GM18909 (cell line): ENCODE results near the gene CA12.

Source experiments
- ATAC-seq: cut with Tn5 transposase; IDR thresholded peaks from one replicate; pipeline ENCODE4 v1.9.1; 2021; ENCODE audit warnings: mild to moderate bottlenecking; ENCODE audit not compliant: unreplicated experiment, poor library complexity

CA12 gene

DNA sequence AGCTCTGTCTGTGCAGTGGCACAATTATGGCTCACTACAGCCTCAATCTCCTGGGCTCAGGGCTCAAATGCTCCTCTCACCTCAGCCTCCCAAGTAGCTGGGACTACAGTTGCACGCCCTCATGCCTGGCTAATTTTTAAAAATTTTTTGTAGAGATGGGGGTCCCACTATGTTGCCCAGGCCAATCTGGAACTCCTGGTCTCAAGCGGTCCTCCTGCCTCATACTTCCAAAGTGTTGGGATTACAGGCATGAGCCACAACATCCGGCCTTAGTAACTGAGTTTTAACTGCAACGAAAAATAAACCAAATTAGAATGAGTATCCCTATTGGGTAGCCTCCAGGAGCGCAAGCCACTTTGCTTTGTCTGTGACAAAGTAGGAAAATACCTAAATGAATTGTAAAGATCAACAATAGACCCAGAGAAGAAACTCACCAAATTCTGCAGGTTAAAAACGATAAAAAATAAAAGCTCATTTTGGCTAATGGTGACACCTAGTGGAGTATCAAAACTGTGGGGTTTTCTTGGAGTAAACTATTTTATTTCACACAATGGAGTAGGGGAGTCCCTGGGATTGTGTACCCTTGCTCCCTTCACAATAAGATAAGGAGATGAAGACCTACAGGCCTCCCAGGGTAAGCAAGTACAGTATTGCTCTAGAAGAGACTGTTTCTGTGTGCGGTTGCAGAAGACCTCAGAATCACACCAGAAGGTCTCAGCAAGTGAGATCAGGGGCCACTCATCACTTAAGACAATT, 21.0 kb upstream of the CA12 start:
- no peak for ATAC-seq

DNA sequence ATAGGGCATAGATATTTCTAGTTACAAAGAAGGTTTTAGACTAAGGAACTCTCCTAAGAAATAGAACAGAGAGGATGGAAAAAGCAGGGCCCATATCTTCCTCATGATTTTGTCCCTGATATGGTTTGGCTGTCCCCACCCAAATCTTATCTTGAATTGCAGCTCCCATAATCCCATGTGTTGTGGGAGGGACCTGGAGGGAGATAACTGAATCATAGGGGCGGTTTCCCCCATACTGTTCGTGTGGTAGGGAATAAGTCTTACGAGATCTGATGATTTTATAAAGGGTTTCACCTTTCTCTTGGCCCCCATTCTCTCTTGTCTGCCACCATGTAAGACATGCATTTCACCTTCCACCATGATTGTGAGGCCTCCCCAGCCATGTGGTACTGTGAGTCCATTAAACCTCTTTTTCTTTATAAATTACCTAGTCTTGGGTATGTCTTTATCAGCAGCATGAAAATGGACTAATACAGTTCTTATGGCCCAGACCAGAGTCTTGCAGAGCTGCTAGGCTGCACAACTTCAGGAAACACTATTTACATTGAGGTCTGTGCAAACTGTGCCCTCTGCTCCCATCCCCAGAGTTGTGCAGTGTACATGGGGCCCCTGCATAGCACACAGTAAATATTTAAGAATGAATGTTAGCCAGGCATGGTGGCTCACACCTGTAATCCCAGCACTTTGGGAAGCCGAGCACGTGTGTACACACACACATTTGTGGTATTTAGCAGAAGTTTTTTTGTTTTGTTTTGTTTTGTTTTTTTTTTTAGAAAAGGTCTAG, 20.3 kb upstream of the CA12 start:
- no peak for ATAC-seq

DNA sequence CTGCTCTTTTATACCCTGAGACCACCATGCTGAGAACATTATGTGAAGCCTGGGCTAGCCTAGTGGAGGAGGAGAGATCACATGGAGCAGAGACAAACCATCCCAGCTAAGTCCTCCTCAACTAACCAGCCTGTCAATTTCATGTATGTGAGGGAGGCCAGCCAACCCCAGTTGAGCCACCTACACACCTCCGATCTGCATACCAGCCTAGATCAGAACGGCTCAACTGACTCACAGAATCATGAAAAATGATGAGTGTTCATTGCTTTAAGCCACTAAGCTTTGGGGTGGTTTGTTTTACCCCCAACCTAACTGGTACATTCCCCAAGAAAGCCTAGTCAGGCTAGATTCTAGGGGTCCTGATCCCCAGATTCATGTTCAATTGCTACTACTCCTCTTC, 19.4 kb upstream of the CA12 start:
- ATAC-seq, result no peak

DNA sequence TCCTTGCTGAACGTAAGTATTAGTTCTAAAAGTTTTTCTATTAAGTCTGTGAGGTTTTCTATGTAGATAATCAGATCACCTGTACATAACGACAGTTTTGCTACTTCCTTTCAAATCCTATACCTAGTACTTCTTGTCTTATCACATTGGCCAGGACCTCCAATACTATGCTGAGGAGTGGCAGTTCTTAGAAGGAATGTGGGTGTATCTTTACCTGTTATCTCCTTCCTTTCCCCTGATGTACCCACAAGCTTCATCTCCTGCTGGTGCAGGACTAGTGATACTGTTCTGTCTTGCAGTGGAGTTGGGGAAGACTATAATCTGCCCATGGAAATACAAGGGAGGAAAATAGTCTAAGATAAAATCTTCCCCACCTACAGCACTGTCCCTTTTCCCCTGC, 16.8 kb upstream of the CA12 start:
- no peak for ATAC-seq

DNA sequence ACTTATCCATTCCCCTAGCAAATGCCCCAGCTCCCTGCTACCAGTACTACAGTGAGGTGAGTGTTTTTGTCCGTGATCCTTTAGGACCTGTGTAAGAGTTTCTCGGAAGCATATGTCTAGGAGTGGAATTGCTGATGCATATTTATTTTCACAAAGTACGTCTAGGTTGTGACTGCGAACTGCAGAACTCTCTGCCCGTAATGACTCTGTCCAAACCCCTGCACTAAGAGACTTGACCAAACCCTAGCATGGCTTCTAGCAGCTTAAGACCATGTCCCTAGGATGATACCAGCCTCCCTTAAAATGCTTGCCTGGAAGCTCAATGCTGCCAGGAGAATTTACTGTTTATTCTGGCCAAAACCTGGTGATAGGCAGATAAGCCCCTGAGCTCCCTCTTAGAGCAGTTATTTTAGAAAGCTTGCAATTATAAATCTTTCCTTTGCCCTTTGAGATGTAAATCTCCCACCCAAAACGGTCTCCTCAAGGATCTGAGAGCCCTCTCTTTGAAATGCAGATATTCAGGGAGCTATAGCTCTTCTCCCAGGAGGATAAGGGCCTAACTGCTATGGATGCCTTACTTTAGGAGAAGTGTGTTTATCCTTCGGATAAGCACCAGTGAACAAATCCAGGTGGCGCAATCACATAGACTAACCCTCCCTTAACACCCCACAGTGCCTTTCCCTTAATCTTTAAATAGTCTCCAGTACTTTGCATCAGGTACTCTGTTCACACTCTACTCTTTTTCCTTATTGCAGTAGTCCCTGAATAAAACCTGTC, 14.7 kb upstream of the CA12 start:
- ATAC-seq, result no peak

DNA sequence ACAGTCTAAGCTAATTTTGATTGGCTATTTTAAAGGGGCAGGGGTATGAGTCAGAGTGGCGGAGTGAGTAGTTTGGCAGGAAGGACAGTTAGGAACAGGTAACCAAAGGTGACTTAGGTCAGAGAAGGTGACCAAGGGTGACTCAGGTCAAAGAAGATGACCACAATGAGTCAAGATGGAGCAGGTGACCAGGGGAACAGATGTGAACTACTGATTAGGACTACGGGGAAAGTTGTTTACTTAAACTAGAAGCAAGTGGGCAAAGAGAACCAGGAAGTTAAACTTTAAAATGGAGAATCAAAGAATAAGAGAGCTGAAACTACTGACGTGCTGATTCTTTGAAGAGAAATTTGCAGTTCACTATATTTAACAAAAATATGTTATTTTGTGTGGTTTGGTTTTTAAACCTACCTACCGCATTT, 14.1 kb upstream of the CA12 start:
- ATAC-seq, result no peak

DNA sequence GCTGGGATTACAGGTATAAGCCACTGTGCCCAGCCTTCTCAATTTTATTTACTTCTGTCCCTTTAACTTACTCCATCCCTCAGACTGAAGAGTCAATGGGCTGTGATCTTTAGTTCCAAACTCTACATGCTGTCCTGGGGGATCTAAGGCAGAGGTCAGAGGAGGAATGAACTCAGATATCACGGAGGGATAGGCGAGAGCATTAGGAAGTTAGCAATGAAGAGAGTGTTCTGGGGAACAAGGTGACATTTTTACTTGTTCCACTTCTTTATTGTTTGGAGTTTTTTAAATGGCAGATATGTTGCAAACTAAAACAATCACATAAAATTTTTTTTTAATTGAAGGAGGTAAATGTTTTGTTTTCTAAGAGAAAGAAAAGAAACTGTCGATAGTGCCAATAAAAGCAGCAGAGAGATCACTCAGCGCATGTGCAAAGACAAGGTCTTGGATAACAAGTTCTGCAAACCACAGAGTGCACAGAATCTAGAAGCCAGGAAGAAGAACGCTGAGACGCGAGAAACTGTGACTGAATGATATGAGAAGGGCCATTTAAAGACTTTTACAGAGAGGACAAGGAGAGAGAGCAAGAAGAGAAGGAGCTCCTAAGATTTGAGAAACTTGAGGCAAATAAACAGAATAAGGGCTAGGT, 10.8 kb upstream of the CA12 start:
- ATAC-seq, result no peak

DNA sequence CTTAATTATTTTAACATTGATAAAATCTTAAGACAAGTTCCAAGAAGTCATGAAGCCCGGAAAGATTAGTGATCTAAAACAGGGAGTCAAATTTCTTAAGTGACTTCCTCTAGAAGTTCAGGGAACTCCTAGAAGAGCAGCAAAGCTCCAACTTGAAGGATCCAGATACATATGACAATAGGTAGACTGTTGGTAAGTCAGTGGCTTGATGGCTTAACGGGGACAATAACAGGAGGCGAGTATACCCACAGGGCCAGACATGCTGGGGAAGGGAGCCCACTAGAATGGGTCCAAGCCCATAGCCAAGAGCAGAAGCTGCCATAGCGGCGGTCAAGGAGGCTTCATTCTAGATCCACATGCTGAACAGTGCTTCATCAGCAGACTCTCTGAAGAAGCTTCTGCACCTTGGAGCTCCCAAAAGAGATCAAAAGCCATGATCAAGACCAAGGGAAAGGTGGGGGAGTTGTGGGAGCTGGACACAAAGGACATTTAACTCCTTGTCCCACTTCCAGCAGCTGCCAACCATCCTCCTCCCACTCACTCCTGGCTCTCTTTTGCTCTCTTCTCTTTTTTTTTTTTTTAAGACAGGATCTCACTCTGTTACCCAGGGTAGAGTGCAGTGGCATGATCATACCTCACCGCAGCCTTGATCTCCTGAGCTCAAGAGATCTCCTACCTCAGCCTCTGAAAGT, 10.2 kb upstream of the CA12 start:
- ATAC-seq, result no peak

DNA sequence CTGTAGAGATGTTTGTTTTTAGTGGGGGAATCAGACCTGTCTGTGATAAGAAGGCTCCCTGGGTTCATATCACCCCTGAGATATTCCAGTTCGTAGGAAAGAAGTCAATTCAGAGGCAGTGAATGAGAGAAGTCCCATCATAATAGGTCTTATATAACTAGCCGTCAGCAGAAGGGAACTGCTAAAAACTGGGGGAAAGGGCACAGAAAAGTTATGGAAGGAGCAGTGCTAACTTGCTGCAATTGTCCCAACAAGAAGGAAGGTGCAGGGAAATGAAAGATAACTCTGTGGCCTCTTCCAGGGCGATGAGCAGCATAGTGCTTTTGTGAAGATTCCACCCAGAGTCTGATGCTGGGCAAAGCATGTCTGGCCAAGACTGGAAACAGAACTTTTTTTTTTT, 9.0 kb upstream of the CA12 start:
- ATAC-seq, result no peak

DNA sequence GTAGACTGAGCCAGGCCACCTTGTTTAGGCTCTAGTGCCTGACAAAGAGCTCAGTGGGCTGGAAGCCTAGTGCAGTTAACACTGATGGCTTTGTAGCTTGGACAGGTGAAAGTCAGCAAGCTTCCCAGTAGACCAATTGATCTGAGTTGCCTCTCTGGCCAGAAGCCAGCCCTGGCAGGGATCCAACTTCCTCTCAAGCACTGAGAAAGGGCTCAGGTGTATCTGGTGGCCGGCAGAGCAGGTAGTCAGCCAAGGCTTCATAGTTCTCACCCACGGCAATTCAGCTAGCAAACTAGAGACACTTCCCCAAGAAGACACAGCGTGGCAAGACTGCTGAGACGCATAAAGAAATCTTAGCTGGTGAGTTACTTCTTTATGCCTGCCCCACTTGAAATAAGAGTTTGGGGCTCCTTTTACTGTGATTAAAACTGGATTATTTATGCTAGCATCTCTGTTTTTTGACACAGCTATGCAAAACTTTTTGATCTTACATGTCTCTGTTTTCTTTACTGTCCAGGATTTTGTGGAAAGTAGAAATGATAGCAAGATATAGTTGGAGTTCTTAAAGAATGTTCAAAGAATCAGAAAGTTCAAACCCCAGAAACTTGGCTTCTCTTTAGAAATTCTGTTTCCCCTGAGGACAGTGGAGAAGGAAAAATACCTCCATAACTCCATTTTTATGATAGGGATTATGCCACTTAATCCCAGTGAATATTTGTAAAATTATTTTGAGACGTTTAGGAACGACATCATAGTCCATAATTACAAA, 8.4 kb upstream of the CA12 start:
- ATAC-seq, result no peak

DNA sequence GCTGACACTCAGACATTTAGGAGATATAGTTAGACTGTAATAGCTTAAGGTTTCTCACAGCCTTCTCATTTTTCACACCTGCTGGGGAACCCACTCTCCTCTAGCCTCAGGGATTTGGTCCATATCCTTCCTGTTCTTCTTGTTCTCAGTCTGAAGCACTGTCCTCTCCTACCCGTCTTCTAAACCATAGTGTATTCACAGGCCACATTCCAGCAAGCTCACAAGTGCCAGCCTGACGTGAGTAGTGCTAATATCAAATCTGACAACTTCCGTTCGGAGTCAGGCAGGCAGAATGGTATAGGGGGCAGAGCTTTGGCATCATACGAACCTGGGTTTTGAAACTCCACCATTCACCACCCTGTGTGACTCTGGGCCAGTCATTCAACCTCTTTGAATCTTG, 6.9 kb upstream of the CA12 start:
- ATAC-seq, result no peak

DNA sequence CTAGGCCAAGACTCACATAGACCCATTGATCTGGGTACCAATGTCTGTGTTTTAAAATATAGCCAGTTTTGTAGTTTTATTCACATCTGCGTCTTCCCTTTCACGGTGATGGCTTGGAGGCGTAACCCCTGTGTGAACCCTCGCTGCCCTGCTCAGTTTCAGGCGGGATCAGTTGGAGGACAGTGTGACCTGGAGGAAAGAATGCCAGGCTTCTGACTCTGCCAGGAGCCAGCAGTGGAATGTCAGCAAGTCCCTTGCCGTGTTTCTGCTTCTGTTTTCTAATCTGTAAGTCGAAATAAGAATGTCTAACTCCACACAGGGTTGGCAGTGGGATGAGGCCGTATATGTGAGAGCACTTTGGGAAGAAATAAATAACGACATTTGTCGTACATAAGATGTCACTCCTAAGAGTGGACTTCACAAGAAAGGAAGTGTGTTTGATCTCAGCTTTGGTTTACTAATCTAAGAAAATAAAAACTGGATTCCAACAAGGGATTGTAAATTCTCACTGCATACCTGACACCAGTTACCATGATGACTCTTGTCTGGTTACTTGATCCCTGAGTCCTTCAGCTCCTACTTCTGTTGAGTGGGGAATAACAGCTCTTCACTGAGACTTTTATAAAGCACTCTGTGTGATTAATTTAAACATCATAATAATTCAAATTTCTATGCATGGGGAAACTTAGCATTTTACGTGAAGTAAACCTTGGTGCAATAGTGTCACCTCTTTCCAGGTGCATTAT, 6.3 kb upstream of the CA12 start:
- ATAC-seq, result no peak

DNA sequence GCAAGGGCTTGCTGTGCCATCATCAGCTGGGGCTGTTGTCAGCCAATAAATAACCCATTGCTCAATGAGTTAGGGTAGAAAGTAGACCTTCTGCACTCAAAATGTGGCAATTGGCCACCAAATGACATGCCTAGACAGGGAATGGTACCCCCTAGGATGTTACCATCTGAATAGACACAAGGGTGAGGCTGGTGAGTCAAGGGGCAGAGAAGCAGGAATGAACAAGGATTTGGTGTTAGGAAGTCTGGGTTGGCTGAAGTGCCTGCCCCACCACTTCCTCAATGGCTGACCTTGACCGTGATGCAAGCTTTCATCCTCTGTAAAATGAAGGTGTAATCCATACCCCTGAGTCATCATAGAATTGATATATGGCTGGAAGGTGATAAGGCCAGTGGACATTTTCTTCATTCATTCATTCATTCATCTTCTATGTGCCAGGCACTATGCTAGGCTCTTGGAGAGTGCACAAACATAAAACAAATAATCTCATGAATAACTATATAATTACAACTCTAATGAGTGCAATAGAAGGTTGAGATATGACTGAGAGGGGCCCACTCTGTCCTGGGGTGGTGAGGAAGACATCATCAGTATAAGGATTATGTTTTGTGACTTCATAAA, 4.4 kb upstream of the CA12 start:
- no peak for ATAC-seq

DNA sequence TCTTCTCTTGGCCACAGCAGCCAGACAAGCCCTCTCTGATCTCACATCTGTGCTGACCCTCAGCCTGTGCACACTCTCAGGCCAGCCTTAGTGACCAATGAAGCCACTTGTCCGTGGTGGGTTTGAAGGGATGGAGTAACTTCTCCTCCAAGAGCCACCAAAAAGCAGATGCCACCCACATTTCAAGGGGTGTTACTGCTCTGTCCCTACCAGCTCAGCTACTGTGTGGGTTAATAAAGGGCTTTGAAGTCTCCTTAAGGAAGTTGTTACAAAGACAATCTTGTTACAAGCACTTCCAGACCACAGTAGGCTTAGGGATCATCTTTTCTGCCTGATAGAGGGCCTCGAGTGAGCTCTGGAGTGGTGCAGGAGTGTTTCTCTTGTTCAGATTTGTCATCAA, 3.3 kb upstream of the CA12 start:
- ATAC-seq, result no peak

DNA sequence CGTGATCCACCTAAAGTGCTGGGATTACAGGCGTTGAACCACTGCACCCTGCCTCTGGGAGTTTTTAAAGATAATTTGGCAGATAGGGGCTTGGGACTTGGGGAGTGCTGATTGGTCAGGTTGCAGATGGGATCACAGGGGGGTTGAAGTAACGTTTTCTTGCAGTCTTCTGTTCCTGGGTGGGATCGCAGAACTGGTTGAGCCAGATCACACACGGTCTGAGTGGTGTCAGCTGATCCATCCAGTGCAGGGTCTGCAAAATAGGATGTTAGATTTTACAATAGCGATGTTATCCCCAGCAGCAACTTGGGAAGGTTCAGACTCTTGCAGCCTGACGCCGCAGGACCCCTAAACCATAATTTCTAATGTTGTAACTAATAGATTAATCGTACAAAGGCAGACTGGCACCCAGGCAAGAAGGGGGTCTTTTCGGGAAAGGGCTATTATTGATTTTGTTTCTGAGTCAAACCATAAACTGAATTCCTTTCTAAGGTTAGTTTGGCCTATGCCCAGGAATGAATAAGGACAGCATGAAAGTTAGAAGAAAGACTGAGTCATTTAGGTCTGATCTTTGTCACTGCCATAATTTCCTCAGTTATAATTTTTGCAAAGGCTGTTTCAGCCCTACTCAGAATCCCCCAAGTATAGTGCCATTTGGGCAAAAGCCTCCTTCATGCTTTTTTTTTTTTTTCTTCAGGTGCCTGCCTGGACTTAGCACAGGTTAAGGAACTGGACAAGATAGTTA, 1.5 kb upstream of the CA12 start:
- ATAC-seq, result no peak

DNA sequence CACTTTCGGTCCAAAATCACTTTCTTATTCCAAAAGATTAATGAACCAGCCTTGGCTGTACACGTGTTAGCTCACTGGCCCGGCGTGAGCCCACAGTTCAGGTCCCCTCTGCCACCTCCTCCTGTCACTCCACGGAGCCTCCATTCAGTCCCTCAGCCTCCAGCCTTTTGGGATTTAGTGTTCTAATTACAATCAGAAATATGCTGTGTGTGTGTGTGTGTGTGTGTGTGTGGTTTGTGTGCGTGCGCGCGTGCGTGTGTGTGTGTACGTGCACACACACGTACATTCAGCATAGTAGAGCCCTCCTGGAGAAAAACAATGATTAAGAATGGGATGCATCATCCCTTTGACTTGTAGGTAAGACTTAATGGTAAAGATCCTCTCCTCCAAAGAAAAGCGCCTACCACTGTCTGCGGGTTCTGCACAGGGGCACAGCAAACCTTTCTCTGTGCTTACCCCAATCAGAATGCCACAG, 801 bp downstream of the CA12 start:
- ATAC-seq, result no peak

DNA sequence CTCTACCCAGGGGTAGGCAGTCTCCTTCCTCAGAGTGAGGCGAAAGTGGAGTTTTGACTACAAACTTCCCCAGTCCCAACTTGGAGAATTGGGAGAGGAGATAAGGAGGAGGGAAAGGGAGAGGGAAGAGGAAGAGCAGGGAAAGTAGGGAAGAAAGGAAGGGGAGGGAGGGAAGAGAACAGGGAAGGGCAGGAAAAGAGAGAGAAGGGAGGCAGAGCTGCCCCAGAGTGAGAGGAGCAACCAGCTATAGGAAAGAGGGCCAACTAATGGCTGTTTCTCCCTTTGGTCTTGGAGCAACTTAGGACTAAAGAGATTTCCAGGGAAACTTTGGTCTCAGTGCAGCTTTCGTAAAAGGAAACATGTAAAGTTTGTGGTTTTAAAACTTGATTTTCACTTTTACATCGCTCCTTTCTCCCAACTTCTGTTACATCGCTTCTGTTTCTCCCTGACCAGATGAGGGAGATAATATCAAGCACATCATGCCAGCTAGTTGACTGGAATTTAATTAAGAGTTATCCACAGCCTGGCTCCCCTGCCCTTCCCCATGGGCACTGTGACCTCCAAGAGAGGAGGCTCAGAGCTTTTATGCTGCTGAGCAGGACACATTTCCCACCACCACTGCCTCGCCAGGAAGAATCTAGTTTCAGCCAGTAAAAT, 1.4 kb downstream of the CA12 start:
- ATAC-seq, result no peak
